Adipocyte (in vitro differentiated cells): ENCODE results near the gene SOX18.
"Not testable (repeated sequence)": the region's sequence is repeated elsewhere in the genome, so short reads cannot be mapped to it uniquely, and the experiment has no call there.

Experiments
- DNase-seq: peaks from one replicate; pipeline ENCODE4 v3.0.0-alpha.2; 2015; ENCODE audit warnings: low read depth
- H3K27me3 ChIP-seq: replicated peaks from 2 replicates; pipeline ENCODE4 v1.7.0; 2013; ENCODE audit warnings: mild to moderate bottlenecking, low read length, moderate library complexity; ENCODE audit not compliant: control insufficient read depth, insufficient read depth
- H3K36me3 ChIP-seq: 2 replicates; pipeline ENCODE4 v1.7.0; 2013; ENCODE audit warnings: low read length, mild to moderate bottlenecking, moderate library complexity; ENCODE audit not compliant: control insufficient read depth, insufficient read depth, severe bottlenecking
- H3K4me1 ChIP-seq: 2 replicates; pipeline ENCODE4 v1.7.0; 2013; ENCODE audit warnings: mild to moderate bottlenecking, low read length, moderate library complexity; ENCODE audit not compliant: control insufficient read depth, insufficient read depth
- H3K4me3 ChIP-seq: 2 replicates; pipeline ENCODE4 v1.7.0; 2013; ENCODE audit warnings: mild to moderate bottlenecking, low read length, moderate library complexity
- H3K9ac ChIP-seq: 2 replicates; pipeline ENCODE4 v1.7.0; 2013; ENCODE audit warnings: mild to moderate bottlenecking, low read length, moderate library complexity
- H3K9me3 ChIP-seq: 2 replicates; pipeline ENCODE4 v1.7.0; 2013; ENCODE audit warnings: mild to moderate bottlenecking, low read length, moderate library complexity; ENCODE audit not compliant: control insufficient read depth

SOX18 gene

DNA sequence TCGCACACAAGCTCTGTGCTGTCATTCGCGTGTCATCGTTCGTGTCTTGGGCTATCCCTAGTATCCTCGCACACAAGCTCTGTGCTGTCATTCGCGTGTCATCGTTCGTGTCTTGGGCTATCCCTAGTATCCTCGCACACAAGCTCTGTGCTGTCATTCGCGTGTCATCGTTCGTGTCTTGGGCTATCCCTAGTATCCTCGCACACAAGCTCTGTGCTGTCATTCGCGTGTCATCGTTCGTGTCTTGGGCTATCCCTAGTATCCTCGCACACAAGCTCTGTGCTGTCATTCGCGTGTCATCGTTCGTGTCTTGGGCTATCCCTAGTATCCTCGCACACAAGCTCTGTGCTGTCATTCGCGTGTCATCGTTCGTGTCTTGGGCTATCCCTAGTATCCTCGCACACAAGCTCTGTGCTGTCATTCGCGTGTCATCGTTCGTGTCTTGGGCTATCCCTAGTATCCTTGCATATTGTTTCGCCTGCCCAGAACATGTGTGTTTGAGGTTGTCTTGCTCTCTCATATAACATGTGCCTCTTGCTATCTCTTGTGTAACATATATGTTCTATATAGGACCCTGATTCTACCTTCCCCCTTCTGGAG is 37.9 kb upstream of the SOX18 start:
- H3K4me3 ChIP-seq, H3K9ac ChIP-seq, H3K36me3 ChIP-seq, DNase-seq, H3K9me3 ChIP-seq, H3K4me1 ChIP-seq: not testable (repeated sequence)
- H3K27me3 ChIP-seq, result peaks cover 52% of the 10 kb centered on the region

DNA sequence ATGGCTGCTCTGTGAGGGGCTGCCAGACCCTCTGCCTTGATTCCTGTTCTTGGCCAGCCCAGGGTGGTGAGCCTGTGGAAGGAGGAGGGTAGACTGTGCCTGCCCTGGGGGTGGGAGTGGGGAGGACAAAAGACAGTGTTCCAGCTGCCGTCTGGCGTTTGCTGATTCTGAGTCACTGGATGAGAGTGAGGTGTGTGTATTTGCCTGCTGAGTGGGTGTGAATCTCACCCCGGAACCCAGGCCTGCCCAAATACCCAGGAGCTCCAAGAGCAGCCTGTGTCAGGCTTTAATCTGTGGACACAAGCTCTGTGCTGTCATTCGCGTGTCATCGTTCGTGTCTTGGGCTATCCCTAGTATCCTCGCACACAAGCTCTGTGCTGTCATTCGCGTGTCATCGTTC is 37.4 kb upstream of the SOX18 start:
- H3K27me3 ChIP-seq, result peaks cover 55% of the 10 kb centered on the region
- no peaks in the 10 kb centered on the region for H3K9me3 ChIP-seq
- DNase-seq, result no peak
- H3K4me1 ChIP-seq, result peaks cover 6% of the 10 kb centered on the region
- no peak overlapping the region for H3K4me3 ChIP-seq
- H3K9ac ChIP-seq, result no peak overlapping the region
- H3K36me3 ChIP-seq, result no peaks in the 10 kb centered on the region

DNA sequence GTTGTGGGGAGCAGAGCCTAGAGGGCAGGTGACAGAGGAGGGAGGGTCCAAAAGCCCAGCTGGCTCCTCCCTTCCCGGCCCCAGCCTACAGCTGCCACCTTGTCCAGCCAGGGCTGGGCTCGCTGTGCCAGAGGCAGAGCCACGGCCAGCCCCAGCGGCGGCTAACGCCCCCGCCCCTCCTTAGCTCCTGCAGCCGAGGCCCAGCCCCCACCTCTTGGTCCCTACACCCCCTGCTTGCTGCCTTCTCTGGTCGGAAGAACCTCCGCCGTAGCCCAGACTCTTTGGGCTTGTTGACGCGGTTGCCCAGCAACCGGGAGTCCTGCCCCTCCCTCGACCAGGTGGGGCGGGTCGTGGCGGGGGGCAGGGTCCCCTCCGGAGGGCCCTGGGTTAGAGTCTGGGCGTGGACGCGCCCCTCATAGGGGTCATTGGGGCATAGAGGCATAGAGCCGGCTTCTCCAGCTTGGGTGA is 35.3 kb upstream of the SOX18 start:
- no peaks in the 10 kb centered on the region for H3K9me3 ChIP-seq
- H3K4me3 ChIP-seq, result no peak overlapping the region
- H3K36me3 ChIP-seq, result no peaks in the 10 kb centered on the region
- peaks cover 11% of the 10 kb centered on the region for H3K4me1 ChIP-seq
- no peak for DNase-seq
- H3K9ac ChIP-seq, result no peak overlapping the region
- peaks cover 49% of the 10 kb centered on the region for H3K27me3 ChIP-seq

DNA sequence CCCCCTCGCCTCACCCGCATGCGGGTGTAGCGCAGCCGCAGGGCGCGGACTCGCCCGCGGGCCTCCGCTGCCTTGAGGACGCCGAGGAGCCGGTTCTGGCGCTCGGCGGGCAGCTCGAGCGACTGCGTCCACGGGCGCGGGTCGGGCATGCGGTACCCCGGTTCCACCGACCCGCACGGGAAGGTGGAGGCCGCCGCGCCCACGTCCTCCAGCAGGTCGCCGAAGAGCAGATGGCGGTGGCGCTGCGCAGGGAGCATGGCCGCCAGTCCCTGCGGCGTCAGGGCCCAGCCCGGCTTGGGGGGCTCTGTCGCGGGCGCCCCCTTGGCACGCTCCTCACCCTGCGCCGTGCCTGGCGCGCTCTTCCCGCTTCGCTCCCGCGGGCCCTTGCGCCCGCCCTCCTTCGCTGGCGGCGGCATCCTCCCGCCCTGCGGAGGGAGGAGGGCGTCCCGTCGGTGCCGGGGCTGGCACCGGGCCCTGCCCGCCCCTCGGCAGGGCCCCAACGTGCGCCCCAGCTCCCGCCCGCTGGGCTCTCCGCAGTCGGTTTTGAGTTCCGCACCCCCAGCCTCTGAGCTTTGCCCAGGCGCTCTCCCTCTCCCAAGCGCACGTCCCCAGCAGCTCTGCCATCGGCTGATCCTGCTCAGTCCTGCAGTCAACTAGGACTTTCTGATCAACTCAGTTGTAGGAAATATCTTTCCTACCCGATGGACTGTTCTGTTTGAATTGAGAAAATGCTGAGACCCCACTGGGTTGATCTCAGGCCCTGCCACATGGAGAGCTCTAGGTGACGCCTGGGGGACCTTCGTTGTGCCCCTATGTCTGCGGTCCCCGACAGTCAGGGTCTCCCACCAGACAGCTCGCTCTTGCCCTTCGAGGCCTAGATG is 34.6 kb upstream of the SOX18 start, which contains the start of gene LKAAEAR1:
Gene LKAAEAR1 (minus strand): TSS at position 595 of the 881 bp plus-strand sequence. CDS start 179 bp downstream, at position 416.
- H3K9ac ChIP-seq, result no peak within 1 kb of the TSS
- H3K9me3 ChIP-seq, result no peaks in the 10 kb centered on the region
- peak within 1 kb of the TSS; percentile 71 for H3K4me3 ChIP-seq
- no peak for DNase-seq
- peaks cover 12% of the 10 kb centered on the region for H3K4me1 ChIP-seq
- peaks cover 46% of the 10 kb centered on the region for H3K27me3 ChIP-seq
- no peaks in the 10 kb centered on the region for H3K36me3 ChIP-seq

DNA sequence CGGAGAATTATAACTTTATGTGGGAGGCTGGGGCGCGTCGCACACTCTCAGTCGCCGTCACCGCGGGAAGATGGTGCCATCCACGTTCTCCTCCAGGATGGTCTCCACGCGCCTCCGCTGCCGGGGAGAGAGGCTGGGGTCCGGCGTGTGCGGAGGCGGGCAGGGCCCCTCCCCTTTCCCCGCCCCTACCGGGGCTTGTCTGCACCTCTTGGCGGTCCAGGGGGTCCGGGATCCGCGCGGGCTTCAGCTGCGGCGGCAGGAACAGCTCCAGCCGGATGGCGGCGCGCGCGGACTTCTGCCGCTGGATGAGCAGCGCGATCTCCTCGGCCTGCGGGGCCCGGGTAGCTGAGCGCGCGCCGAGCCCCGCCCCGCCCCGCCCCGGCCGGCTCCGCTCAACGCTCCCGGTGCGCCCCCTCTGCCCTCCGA is 34.0 kb upstream of the SOX18 start:
- Histone ChIP-seq H3K9me3 (no peaks in the 10 kb centered on the region), H3K9ac (no peak overlapping the region), H3K27me3 (peaks cover 42% of the 10 kb centered on the region), H3K4me1 (peaks cover 19% of the 10 kb centered on the region), H3K4me3 (peak overlapping the region; percentile 71), H3K36me3 (no peaks in the 10 kb centered on the region)
- DNase-seq, result peak; percentile 85

DNA sequence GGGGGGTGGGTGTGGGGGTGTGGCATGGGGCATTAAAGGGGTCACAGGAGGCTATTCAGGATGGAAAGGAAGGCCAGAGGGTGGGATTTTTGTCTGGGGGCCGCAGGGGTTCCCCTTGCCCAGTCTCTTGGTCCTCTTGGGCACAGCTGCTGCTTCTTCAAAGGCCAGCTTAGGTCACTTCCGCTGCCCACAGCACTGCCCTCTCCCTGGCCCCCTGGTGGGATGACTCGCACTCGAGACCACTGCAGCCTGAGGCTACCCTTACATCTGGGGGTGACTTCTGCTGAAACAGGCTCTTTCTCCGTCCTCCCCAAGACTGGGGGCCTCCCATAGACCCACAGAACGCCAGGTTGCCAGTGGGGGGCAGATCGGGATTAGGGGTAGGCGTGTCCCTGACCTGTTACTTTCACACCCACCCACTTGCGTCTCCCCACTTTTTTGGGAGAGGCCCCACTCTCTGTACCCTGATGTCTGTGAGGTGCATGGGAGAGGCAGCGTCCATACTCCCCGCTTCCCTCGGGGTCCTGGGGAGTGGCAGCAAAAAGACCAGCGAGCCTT is 33.5 kb upstream of the SOX18 start:
- Histone ChIP-seq H3K4me3 (peak overlapping the region; percentile 47), H3K9ac (no peak overlapping the region), H3K27me3 (peaks cover 40% of the 10 kb centered on the region), H3K9me3 (no peaks in the 10 kb centered on the region), H3K4me1 (peaks cover 23% of the 10 kb centered on the region), H3K36me3 (no peaks in the 10 kb centered on the region)
- no peak for DNase-seq

DNA sequence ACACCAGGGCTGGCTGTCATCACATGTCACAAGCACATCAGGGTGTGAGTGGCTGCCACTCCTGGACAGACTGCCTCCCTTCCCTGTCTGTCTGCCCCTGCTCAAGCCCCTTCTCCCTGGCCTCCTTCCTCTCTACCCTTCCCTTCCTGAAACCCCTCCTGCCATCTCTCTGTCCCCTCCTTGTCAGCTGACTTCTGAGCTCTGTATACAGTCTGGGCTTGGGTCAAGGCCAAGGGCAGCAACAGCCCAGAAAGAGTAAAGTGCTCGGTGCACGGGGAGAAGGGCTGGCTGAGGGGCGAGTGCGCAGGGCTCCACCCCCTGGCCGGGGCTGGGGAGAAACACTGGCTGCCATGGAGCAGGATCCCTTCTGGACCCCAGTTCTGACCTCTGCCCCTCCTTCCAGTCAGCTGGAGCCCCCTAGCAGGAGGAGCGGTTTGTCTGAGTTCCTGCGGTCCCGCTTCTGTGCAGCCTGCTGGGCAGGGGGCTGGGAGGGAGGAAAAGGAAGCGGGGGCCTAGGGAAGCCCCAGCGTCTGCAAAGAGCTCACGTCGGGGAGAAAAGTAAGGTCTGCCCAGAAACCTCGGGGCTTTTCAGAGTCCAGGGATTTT is 32.8 kb upstream of the SOX18 start:
- no peak for DNase-seq
- H3K4me1 ChIP-seq, result peaks cover 23% of the 10 kb centered on the region
- H3K4me3 ChIP-seq, result no peak overlapping the region
- H3K27me3 ChIP-seq, result peaks cover 35% of the 10 kb centered on the region
- H3K9me3 ChIP-seq, result no peaks in the 10 kb centered on the region
- H3K36me3 ChIP-seq, result no peaks in the 10 kb centered on the region
- H3K9ac ChIP-seq, result no peak overlapping the region

DNA sequence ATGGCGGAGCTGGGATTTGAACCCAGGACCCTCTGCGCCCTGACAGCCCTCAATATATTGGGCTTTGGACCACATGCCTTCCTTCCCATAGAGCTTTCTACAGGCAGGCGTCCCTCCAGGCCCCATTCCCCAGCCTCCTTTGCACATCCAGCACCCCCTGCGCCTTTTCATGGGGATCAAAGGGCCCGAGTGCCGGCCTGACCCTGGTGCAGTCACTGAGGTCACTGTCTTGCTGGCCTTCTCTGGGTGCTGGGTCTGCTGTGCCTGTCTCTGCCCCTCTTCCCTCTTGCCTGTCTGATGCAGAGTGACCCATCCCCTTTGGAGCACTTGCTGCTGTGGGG is 32.2 kb upstream of the SOX18 start:
- DNase-seq, result no peak
- no peak overlapping the region for H3K4me3 ChIP-seq
- H3K9me3 ChIP-seq, result no peaks in the 10 kb centered on the region
- peaks cover 23% of the 10 kb centered on the region for H3K4me1 ChIP-seq
- peaks cover 35% of the 10 kb centered on the region for H3K27me3 ChIP-seq
- no peak overlapping the region for H3K9ac ChIP-seq
- H3K36me3 ChIP-seq, result no peaks in the 10 kb centered on the region

DNA sequence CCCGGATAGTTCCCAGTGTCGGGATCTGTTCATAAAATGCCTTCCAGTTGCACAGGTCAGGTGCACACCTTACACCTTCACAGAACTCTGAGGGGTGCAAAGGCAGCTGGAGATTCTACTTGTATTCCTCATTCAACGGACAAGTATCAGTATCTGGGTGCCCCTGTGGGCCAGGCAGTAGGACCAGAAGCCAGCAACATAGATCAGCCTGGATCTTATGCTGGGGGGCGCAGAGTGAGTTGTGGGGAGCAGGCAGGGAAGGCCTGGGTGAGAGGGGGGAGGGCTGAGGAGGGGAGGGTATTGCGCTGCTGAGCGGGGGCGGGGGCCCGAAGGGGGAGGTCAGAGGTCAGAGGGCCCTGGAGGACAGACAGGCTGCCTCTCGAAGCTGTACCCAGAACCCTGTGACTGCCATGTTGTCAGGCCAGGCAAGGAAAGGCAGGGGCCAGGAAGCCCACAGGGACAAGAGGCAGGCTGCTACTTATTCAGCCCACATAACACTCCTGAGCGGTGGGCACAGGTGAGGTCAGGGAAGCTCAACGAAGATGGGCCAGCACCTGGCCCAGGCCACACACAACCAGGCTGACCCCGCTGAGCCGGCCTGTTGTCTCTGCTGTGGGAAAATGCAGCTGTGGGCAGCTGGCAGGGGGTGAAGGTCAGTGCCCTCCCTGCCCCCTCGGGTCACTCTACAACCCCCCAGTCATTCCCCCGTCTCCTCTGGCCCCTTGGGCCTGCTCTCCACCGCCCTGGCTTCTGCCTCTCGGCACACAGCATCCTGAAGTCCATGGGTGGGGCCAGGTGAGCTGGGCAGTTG is 31.6 kb upstream of the SOX18 start:
- Histone ChIP-seq H3K4me3 (no peak overlapping the region), H3K27me3 (peaks cover 31% of the 10 kb centered on the region), H3K9me3 (no peaks in the 10 kb centered on the region), H3K4me1 (peaks cover 23% of the 10 kb centered on the region), H3K9ac (no peak overlapping the region), H3K36me3 (no peaks in the 10 kb centered on the region)
- DNase-seq, result no peak

DNA sequence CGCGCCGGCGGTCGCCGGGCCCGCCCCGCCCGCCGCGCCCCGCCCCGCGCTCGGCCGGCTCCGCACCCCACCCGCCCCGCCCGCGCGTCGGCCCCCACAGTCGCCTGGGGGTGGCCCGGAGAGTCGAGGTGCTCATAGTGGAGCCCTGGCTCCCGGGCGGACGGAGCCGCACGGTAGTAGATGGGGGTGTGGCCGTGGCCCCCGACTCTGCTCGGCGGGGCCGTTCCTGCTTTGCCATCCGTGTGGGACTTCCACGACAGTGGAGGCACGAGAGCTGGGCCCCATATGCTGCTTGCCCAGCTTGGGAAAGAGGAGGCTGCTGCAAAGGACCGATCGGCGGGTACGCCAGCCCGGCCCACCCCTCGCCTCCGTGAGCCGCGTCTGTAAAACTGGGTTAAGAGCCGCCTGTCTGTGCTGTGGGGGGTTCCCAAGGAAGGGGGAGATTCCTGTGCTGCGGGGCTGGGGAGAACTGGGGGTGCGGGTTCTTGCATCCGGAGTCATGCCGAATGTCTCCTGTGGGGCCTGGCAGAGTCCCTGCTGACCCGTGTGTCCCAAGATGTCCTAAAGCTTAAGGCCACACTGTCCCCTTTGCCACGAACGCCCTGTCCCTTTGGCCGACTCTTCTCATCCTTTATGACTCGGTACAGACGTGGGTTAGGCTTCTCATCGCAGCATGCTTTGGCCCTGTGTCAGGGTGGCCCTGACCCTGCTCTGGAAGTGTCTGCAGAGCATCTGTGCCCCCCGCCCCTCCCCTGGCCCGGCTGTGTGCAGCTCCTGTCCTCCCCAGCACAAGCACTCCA is 30.8 kb upstream of the SOX18 start, which contains the start of gene OPRL1:
Gene OPRL1 (plus strand): TSS at position 70 of the 800 bp plus-strand sequence. CDS start 12,639 bp downstream, outside the sequence.
- DNase-seq, result no peak
- Histone ChIP-seq H3K36me3 (no peaks in the 10 kb centered on the region), H3K4me3 (peak within 1 kb of the TSS; percentile 84), H3K9me3 (no peaks in the 10 kb centered on the region), H3K4me1 (peaks cover 23% of the 10 kb centered on the region), H3K9ac (peak within 1 kb of the TSS; percentile 89), H3K27me3 (peaks cover 23% of the 10 kb centered on the region)
